Raji (cell line): ENCODE data around the gene KCNV2.

Experiments used
- POLR2A ChIP-seq: IDR thresholded peaks from 2 replicates; pipeline ENCODE4 v1.6.1; 2011; ENCODE audit warnings: low read depth, low read length, control low read depth; ENCODE audit not compliant: insufficient read depth

The KCNV2 gene

DNA sequence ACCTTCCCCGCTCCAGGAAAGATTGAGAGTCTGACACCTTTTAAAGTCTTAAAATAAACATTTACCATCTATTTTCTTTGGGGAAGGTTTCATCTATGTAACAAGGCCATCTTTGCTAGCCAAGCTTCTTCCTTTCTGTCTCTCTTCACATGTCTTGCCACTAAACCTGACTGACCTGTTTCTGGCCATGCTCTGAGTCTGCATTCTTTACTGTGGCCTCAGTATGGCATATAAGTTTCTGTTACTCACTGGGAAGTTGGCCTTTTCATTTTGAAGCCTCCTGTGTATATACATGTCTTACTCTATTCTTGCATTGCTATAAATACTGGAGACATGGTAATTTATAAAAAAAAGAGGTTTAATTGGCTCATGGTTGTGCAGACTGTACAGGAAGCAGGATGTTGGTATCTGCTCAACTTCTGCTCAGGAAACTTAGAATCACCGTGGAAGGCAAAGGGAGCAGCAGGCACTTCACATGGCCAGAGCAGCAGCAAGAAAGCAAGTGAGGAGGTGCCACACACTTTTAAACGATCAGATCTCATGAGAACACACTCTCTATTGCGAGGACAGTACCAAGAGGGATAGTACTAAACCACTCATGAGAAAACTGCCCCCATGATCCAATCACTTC lies 48.1 kb downstream of the KCNV2 start:
- TF ChIP-seq POLR2A, result no peak

DNA sequence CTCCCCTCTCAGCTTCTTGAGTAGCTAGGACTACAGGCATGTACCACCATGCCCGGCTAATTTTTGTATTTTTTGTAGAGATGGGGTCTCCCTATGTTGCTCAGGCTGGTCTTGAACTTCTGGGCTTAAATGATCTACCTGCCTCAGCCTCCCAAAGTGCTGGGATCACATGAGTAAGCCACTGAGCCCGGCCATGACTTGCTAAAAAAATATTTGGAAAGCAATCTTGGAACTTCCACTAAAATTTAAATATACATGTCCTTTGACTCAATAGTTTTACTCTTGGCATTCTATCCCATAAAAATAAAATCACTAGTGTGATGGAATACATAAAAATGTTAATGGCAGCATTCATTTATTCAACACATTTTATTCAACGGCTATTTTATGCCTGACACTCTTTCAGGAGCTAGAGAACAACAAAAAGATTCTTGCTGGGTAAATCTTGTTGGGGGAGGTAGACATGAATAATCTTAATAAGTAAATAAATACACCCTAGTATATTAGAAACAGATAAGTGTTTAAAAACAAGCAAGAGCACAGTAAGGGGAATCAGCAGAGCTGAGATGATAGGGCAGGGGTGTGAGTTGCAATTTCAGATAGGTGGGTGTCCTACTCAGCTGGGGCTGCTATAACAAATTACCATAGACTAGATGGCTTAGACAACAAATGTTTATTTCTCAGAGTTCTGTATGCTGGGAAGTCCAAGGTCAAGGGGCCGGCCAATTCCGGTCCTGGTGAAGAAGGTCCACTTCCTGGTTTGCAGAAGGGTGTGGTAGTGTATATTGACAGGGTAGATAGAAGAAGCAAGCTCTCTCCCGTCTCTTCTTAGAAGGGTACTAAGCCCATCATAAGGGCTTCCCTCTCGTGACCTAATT lies 50.7 kb downstream of the KCNV2 start:
- TF ChIP-seq POLR2A, result no peak

DNA sequence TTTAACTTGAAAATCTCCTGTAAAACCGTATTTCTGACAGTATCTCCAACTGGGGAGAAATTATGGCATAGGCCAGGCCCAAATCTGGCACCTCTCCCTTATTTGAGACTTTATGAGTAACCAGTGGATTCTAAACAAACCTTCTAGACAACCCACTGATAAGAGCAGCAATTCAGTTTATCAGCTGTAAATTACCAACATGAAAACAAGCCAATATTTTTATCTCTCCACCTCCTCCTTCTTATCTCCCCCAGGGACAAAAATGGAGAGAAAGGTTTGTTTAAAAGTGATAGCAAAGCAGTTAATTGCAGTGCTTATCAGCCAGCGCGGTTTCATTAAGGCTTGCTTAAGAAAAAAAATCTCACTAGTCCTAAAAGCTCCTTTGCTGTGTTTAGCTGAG lies 53.8 kb downstream of the KCNV2 start:
- no peak for TF ChIP-seq POLR2A

DNA sequence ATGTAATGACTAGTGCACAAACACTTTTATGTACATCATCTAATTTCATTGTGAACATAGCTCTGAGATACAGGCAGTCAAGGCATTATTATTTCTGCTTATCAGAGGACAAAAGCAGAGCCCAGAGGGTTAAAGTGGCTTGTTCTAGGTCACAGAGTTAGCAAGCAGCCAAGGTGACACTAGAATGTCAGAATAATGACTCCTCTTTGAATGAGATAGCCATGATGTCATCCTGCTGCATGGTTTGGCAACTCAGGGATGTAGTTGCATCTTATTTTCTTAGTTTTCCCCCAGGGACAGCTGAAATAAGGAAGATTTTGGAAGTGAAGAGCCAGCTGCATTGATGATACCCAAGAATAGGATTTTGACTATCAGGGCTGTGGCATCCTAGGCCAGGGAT lies 54.4 kb downstream of the KCNV2 start:
- TF ChIP-seq POLR2A, result no peak

DNA sequence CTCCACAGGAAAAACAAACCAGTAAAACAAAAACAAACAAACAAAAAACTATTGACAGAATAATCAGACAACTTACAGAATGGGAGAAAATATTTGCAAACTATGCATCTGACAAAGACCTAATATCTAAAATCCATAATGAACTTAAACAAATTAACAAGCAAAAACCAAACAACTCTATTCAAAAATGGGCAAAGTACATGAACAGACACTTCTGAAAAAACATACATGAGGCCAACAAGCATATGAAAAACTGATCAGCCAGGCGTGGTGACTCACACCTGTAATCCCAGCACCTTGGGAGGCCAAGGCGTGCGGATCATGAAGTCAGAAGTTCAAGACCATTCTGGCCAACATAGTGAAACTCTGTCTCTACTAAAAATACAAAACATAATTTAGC lies 60.1 kb downstream of the KCNV2 start:
- TF ChIP-seq POLR2A, result no peak

DNA sequence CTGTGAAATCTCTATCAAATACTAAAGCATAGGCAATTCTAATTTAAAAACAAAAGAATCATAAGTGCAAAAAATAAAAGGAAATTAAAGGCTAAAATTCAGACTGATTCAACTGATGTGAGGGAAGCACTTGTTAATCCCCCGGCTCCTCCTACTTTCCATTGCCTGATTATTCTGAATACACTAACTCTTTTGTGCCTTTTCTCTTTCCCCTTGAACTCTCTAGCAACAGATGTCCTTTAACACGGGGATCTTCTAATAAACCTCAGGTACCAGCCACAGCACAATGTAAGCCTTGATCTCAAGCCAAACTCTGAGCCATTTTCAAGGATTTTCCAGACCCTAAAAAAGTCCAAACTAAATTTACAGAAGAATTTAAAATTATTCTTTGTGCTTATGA lies 61.5 kb downstream of the KCNV2 start:
- no peak for TF ChIP-seq POLR2A
